CD4-positive, CD25-positive, alpha-beta regulatory T cell (primary cell): ENCODE results near the gene MMP24. TPM values are rescaled to one million over a fixed set of nuclear protein-coding genes. Genes with fewer than 3 reads are reported as not detected.
A peak's percentile ranks its signal among the peaks of the same experiment; 100 is the strongest.

Experiments
- ATAC-seq, 2 donors: fragments of 150-1000 bp; cut with Tn5 transposase; one replicate each; pipeline ENCODE4 v1.10.0; 2021; ENCODE audit warnings: low read depth in 2 of 2, moderate number of reproducible peaks in 2 of 2, moderate library complexity in 1 of 2
- DNase-seq, 3 donors: peaks; one replicate each; pipeline versions ENCODE4 v3.0.0 to v3.0.0-alpha.2; 2012 to 2022; ENCODE audit warnings: mixed read lengths in 1 of 3
- H3K27ac ChIP-seq: one replicate; pipeline ENCODE4 v1.7.0; 2013; ENCODE audit warnings: mild to moderate bottlenecking, low read length; ENCODE audit not compliant: insufficient read depth, poor library complexity, severe bottlenecking
- H3K27me3 ChIP-seq: one replicate; pipeline ENCODE4 v1.7.0; 2013; ENCODE audit warnings: low read length; ENCODE audit not compliant: control insufficient read depth, insufficient read depth
- H3K36me3 ChIP-seq: one replicate; pipeline ENCODE4 v1.7.0; 2013; ENCODE audit warnings: mild to moderate bottlenecking, low read length, moderate library complexity; ENCODE audit not compliant: control insufficient read depth, insufficient read depth
- H3K4me1 ChIP-seq: 2 replicates; pipeline ENCODE4 v1.7.0; 2013; ENCODE audit warnings: mild to moderate bottlenecking, low read length; ENCODE audit not compliant: insufficient read depth, control insufficient read depth, poor library complexity, severe bottlenecking
- H3K4me3 ChIP-seq: one replicate; pipeline ENCODE4 v1.7.0; 2013; ENCODE audit warnings: low read depth, mild to moderate bottlenecking, low read length, moderate library complexity
- H3K9me3 ChIP-seq, 2 experiments: 1 replicate in 1 of 2; 2 replicates in 1 of 2; pipeline ENCODE4 v1.7.0; 2013; ENCODE audit warnings: low read length in 2 of 2, mild to moderate bottlenecking in 1 of 2, moderate library complexity in 1 of 2; ENCODE audit not compliant: control insufficient read depth in 2 of 2
- H3K27ac Mint-ChIP-seq, 3 donors: one replicate each; pipeline ENCODE4 v1.8.0; 2020 to 2022; ENCODE audit warnings: mild to moderate bottlenecking in 3 of 3, mixed read lengths in 3 of 3, moderate library complexity in 2 of 3
- H3K27me3 Mint-ChIP-seq: one replicate; pipeline ENCODE4 v1.8.0; 2022; ENCODE audit warnings: mild to moderate bottlenecking, mixed read lengths
- H3K36me3 Mint-ChIP-seq: one replicate; pipeline ENCODE4 v1.8.0; 2020; ENCODE audit warnings: mixed read lengths
- H3K4me1 Mint-ChIP-seq, 4 donors: one replicate each; pipeline ENCODE4 v1.8.0; 2020 to 2022; ENCODE audit warnings: mixed read lengths in 4 of 4, mild to moderate bottlenecking in 1 of 4
- H3K4me3 Mint-ChIP-seq, 4 donors: one replicate each; pipeline ENCODE4 v1.8.0; 2020 to 2022; ENCODE audit warnings: mild to moderate bottlenecking in 4 of 4, mixed read lengths in 4 of 4, moderate library complexity in 3 of 4
- H3K9me3 Mint-ChIP-seq, 7 donors: one replicate each; pipeline ENCODE4 v1.8.0; 2020 to 2022; ENCODE audit warnings: mixed read lengths in 7 of 7, mild to moderate bottlenecking in 3 of 7, moderate library complexity in 2 of 7
- polyA plus RNA-seq, 4 donors: library from polyadenylated mRNA; unstranded; fragments of 300-500 nt; fragmentation: Illumina TruSeq; gene quantifications; one replicate each; pipeline ENCODE4 v1.2.3, GENCODE V29; 2021
- total RNA-seq: library from RNA; stranded (reverse); gene quantifications from one replicate; pipeline ENCODE4 v1.2.3, GENCODE V29; 2022

MMP24 gene
- total and polyA plus RNA-seq, 5 donors from 2014 or later = 0.05 to 0.16 (median 0.09) TPM; not detected in 1

GRCh38 chr20:35294293-35294685, 67.8 kb downstream of the MMP24 start:
- Histone ChIP-seq H3K27ac (no peak overlapping the region), H3K27me3 (no peaks in the 10 kb centered on the region), H3K9me3 (no peaks in the 10 kb centered on the region), H3K4me3 (no peak overlapping the region), H3K36me3 (no peaks in the 10 kb centered on the region), H3K4me1 (no peaks in the 10 kb centered on the region)
- H3K27ac Mint-ChIP-seq = no peak overlapping the region
- peaks cover 6% of the 10 kb centered on the region for H3K27me3 Mint-ChIP-seq
- ATAC-seq = no peak
- no peak overlapping the region for H3K4me3 Mint-ChIP-seq
- H3K4me1 Mint-ChIP-seq = no peaks in the 10 kb centered on the region
- H3K36me3 Mint-ChIP-seq = no peaks in the 10 kb centered on the region
- no peak for DNase-seq
- H3K9me3 Mint-ChIP-seq = peaks cover 0 to 3% (median 0%) of the 10 kb centered on the region in 7 donors

DNA sequence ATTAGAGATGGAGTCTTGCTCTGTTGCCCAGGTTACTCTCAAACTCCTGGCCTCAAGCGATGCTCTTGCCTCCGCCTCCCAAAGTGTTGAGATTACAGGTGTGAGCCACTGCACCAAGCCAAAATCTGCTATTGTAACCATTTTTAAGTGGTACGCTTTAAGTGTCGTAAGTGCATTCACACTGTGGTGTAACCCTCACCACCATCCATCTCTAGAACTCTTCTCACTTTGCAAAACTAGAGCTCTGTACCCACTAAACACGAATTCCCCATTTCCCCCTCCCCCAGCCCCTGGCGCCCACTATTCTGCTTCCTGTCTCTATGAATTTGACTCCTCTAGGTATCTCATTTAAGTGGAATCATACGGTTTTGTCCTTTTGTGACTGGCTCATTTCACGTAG, 68.6 kb downstream of the MMP24 start:
- Histone ChIP-seq H3K27ac (no peak overlapping the region), H3K4me1 (no peaks in the 10 kb centered on the region), H3K4me3 (no peak overlapping the region), H3K27me3 (no peaks in the 10 kb centered on the region), H3K9me3 (no peaks in the 10 kb centered on the region), H3K36me3 (no peaks in the 10 kb centered on the region)
- no peak for ATAC-seq
- Mint-ChIP-seq H3K27me3 (peaks cover 6% of the 10 kb centered on the region), H3K9me3 (peaks cover 0 to 3% (median 0%) of the 10 kb centered on the region in 7 donors), H3K27ac (no peak overlapping the region), H3K36me3 (no peaks in the 10 kb centered on the region), H3K4me3 (no peak overlapping the region), H3K4me1 (peaks cover 0 to 2% (median 0%) of the 10 kb centered on the region in 4 donors)
- no peak for DNase-seq

- Histone ChIP-seq H3K9me3 (no peaks in the 10 kb centered on the region), H3K4me1 (no peaks in the 10 kb centered on the region), H3K4me3 (no peak overlapping the region), H3K27me3 (no peaks in the 10 kb centered on the region), H3K36me3 (no peaks in the 10 kb centered on the region), H3K27ac (no peak overlapping the region)
- Mint-ChIP-seq H3K36me3 (no peaks in the 10 kb centered on the region), H3K4me3 (no peak overlapping the region), H3K27me3 (peaks cover 6% of the 10 kb centered on the region), H3K27ac (no peak overlapping the region), H3K9me3 (peaks cover 0 to 3% (median 0%) of the 10 kb centered on the region in 7 donors), H3K4me1 (peaks cover 0 to 2% (median 0%) of the 10 kb centered on the region in 4 donors)
- DNase-seq (no peak), ATAC-seq (no peak)
These were observed 69.2 kb downstream of the MMP24 start for GRCh38 chr20:35295674-35296073.

- H3K4me3 Mint-ChIP-seq = no peak overlapping the region
- H3K36me3 ChIP-seq = no peaks in the 10 kb centered on the region
- no peaks in the 10 kb centered on the region for H3K36me3 Mint-ChIP-seq
- H3K9me3 Mint-ChIP-seq = peaks cover 0 to 3% (median 0%) of the 10 kb centered on the region in 7 donors
- H3K27ac Mint-ChIP-seq = peak overlapping the region in 1 of 3 donors; percentile 32
- H3K4me1 Mint-ChIP-seq = peaks cover 0 to 2% (median 0%) of the 10 kb centered on the region in 4 donors
- DNase-seq (no peak), ATAC-seq (no peak)
- H3K27me3 Mint-ChIP-seq = peaks cover 6% of the 10 kb centered on the region
- no peaks in the 10 kb centered on the region for H3K9me3 ChIP-seq
- H3K4me1 ChIP-seq = no peaks in the 10 kb centered on the region
- H3K4me3 ChIP-seq = no peak overlapping the region
- H3K27me3 ChIP-seq = no peaks in the 10 kb centered on the region
- H3K27ac ChIP-seq = no peak overlapping the region
These were observed 69.6 kb downstream of the MMP24 start for GRCh38 chr20:35296101-35296554.

DNA sequence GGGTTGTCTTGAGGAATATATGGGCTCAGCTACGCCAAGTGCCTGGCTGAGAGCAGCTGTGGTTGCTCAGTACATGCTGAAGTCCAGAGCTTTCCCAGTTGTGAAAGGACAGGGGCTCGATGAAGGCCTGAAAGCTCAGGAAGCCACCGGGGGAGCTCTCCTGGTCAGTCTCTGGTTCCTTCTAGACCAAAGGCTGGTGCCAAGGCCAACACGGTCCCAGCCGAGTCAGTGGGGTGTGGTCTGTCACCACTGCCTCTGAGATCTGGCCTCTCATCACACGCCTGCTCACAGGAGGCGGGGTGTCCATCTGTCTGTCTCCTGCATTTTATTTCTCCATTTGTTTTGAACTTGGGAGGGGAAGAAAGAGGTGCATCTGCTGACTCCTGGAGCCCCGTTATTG, 70.7 kb downstream of the MMP24 start:
- Mint-ChIP-seq H3K4me1 (peaks cover 0 to 2% (median 0%) of the 10 kb centered on the region in 4 donors), H3K4me3 (no peak overlapping the region), H3K27ac (no peak overlapping the region), H3K9me3 (peaks cover 0 to 3% (median 0%) of the 10 kb centered on the region in 7 donors), H3K36me3 (no peaks in the 10 kb centered on the region), H3K27me3 (peaks cover 6% of the 10 kb centered on the region)
- ATAC-seq (no peak), DNase-seq (no peak)
- H3K4me3 ChIP-seq = no peak overlapping the region
- no peaks in the 10 kb centered on the region for H3K9me3 ChIP-seq
- H3K4me1 ChIP-seq = no peaks in the 10 kb centered on the region
- H3K27me3 ChIP-seq = no peaks in the 10 kb centered on the region
- H3K36me3 ChIP-seq = no peaks in the 10 kb centered on the region
- no peak overlapping the region for H3K27ac ChIP-seq

GRCh38 chr20:35297740-35298139, 71.2 kb downstream of the MMP24 start:
- Histone ChIP-seq H3K36me3 (no peaks in the 10 kb centered on the region), H3K4me3 (no peak overlapping the region), H3K27me3 (no peaks in the 10 kb centered on the region), H3K4me1 (no peaks in the 10 kb centered on the region), H3K27ac (no peak overlapping the region), H3K9me3 (no peaks in the 10 kb centered on the region)
- DNase-seq = no peak
- peaks cover 6% of the 10 kb centered on the region for H3K27me3 Mint-ChIP-seq
- no peak for ATAC-seq
- H3K4me3 Mint-ChIP-seq = no peak overlapping the region
- H3K4me1 Mint-ChIP-seq = peaks cover 0 to 2% (median 0%) of the 10 kb centered on the region in 4 donors
- no peak overlapping the region for H3K27ac Mint-ChIP-seq
- H3K9me3 Mint-ChIP-seq = peaks cover 0 to 3% (median 0%) of the 10 kb centered on the region in 7 donors
- no peaks in the 10 kb centered on the region for H3K36me3 Mint-ChIP-seq

DNA sequence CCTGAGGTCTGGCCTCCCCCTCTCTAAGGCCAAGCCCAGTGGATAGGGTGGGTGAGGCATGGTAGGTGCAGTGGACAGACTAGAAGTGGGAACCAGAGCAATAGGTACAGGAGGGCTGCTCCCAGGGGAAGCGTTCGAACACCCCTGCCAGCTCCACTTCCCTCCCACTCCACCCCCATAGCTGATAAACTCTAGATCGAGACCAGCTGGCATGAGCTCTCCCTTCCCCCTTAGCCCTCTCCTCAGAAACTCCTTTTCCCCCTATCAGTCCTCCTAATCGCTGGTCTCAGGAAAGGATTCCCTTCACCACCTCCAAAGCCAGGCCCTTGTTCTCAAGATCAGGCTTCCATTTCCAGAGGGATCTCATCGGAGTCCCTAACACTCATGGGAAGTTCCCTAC, 71.8 kb downstream of the MMP24 start:
- no peaks in the 10 kb centered on the region for H3K36me3 Mint-ChIP-seq
- H3K4me3 ChIP-seq = no peak overlapping the region
- H3K27me3 Mint-ChIP-seq = peaks cover 5% of the 10 kb centered on the region
- no peaks in the 10 kb centered on the region for H3K4me1 ChIP-seq
- peaks cover 0 to 2% (median 0%) of the 10 kb centered on the region in 4 donors for H3K4me1 Mint-ChIP-seq
- H3K36me3 ChIP-seq = no peaks in the 10 kb centered on the region
- no peak for DNase-seq
- H3K4me3 Mint-ChIP-seq = no peak overlapping the region
- no peak overlapping the region for H3K27ac Mint-ChIP-seq
- H3K9me3 Mint-ChIP-seq = peaks cover 0 to 3% (median 0%) of the 10 kb centered on the region in 7 donors
- no peaks in the 10 kb centered on the region for H3K27me3 ChIP-seq
- no peak overlapping the region for H3K27ac ChIP-seq
- ATAC-seq = no peak
- no peaks in the 10 kb centered on the region for H3K9me3 ChIP-seq

DNA sequence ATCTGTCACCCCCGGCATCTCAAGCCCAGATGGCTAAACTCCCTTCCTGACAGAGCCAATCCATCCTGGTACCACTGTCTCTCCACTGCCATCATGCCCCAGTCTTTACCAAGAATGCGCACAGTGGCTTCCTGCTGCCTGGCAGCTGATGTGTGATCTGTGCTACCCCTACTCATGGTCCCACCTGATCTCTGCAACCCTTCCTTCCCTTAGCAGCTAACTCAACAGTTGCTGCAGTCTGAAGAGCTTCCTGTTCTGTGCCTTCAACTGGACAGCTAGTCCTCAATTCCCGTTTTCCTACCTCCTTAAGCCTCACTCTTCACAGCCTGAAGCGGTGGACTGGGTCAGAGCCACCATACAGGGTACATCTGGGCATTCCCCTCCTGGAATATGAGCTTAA, 73.3 kb downstream of the MMP24 start:
- H3K9me3 Mint-ChIP-seq = peaks cover 0 to 3% (median 0%) of the 10 kb centered on the region in 7 donors
- H3K36me3 ChIP-seq = no peaks in the 10 kb centered on the region
- no peaks in the 10 kb centered on the region for H3K9me3 ChIP-seq
- H3K27me3 Mint-ChIP-seq = no peaks in the 10 kb centered on the region
- peaks cover 4 to 10% (median 7%) of the 10 kb centered on the region in 4 donors for H3K4me1 Mint-ChIP-seq
- no peak overlapping the region for H3K4me3 ChIP-seq
- ATAC-seq = no peak
- no peak for DNase-seq
- H3K4me1 ChIP-seq = peaks cover 7% of the 10 kb centered on the region
- no peaks in the 10 kb centered on the region for H3K27me3 ChIP-seq
- H3K4me3 Mint-ChIP-seq = no peak overlapping the region
- peak overlapping the region in 2 of 3 donors; percentile 80 to 86 for H3K27ac Mint-ChIP-seq
- no peak overlapping the region for H3K27ac ChIP-seq
- no peaks in the 10 kb centered on the region for H3K36me3 Mint-ChIP-seq
